K562 (cell line): ENCODE data around the gene ROPN1. TPM values are rescaled to one million over a fixed set of nuclear protein-coding genes. Genes with fewer than 3 reads are reported as not detected.

Experiments
- ATAC-seq: fragments of 200-7000 bp; cut with Tn5 transposase; 3 replicates; pipeline ENCODE4 v1.9.1; 2020; ENCODE audit warnings: moderate library complexity
- BruUV-seq: library from RNA; stranded (reverse); fragments of 400-500 nt; replicated peaks from 2 replicates; lab custom pipeline; 2021; lab: Mats Ljungman, UMichigan
- CTCF ChIA-PET: fragments of 300-600 bp; formaldehyde crosslinking; extraction: SDS; loops from one replicate; lab custom pipeline; 2021; ENCODE audit warnings: low intra/inter-chr PET ratio; lab: Yijun Ruan, JAX
- POLR2A ChIA-PET: fragments of 300-600, 350-650 bp; sonication (Branson Sonifier 250); formaldehyde crosslinking; extraction: SDS; loops from one replicate; lab custom pipeline; 2021; ENCODE audit warnings: antibody characterized with exemption, inconsistent platforms; lab: Yijun Ruan, JAX
- DNase-seq, 4 experiments: peaks; one replicate each; pipeline versions ENCODE4 v3.0.0 to v3.0.0-alpha.2; 2011 to 2018; ENCODE audit warnings: low spot score in 3 of 4, mixed read lengths in 3 of 4; ENCODE audit errors: extremely low read depth in 1 of 4
- FAIRE-seq: peaks from 2 replicates; lab custom pipeline; 2011; peaks lifted over from hg19 to GRCh38; lab: Jason Lieb, UNC
- H2AFZ ChIP-seq: 2 replicates; pipeline ENCODE4 v1.6.0; 2011; ENCODE audit warnings: low read depth, low read length, control low read depth, inconsistent platforms
- H3K27ac ChIP-seq: fragments of 200-600 bp; 3 replicates; pipeline ENCODE4 v1.8.0; 2011; ENCODE audit warnings: low read depth, mild to moderate bottlenecking, control low read depth, inconsistent platforms, low read length, moderate library complexity, mixed read lengths; ENCODE audit errors: extremely low read depth
- H3K27me3 ChIP-seq, 2 experiments: fragments of 300-600 bp in 1 of 2; 2 replicates in 1 of 2; 3 replicates in 1 of 2; pipeline versions ENCODE4 v1.6.0 to v1.8.0; 2011; ENCODE audit warnings: inconsistent platforms in 2 of 2, low read length in 2 of 2, mild to moderate bottlenecking in 1 of 2, mixed read lengths in 1 of 2, moderate library complexity in 1 of 2; ENCODE audit not compliant: control insufficient read depth in 2 of 2, insufficient read depth in 2 of 2
- H3K36me3 ChIP-seq: fragments of 300-600 bp; 3 replicates; pipeline ENCODE4 v1.8.0; 2011; ENCODE audit warnings: mild to moderate bottlenecking, low read length, inconsistent platforms; ENCODE audit not compliant: control insufficient read depth, insufficient read depth
- H3K4me1 ChIP-seq, 2 experiments: fragments of 200-600 bp in 1 of 2; replicated peaks in 1 of 2; 2 replicates in 1 of 2; 3 replicates in 1 of 2; pipeline versions ENCODE4 v1.5.1 to v1.8.0; 2011; ENCODE audit warnings: inconsistent platforms in 2 of 2, low read length in 2 of 2, mild to moderate bottlenecking in 1 of 2, mixed read lengths in 1 of 2, moderate library complexity in 1 of 2; ENCODE audit not compliant: control insufficient read depth in 2 of 2, insufficient read depth in 2 of 2
- H3K4me2 ChIP-seq: 2 replicates; pipeline ENCODE4 v1.6.1; 2011; ENCODE audit warnings: low read length, control low read depth, inconsistent platforms, mixed read lengths; ENCODE audit not compliant: insufficient read depth
- H3K4me3 ChIP-seq: fragments of 200-600 bp; sonication (generic), shearing (Covaris generic); 2 replicates; pipeline ENCODE4 v1.5.1; 2016; ENCODE audit warnings: control low read depth, inconsistent platforms
- H3K79me2 ChIP-seq: fragments of 200-600 bp; 3 replicates; pipeline ENCODE4 v1.8.0; 2011; ENCODE audit warnings: low read length, inconsistent platforms; ENCODE audit not compliant: control insufficient read depth, insufficient read depth
- H3K9ac ChIP-seq, 2 experiments: 2 replicates each; pipeline versions ENCODE4 v1.6.0 to v1.6.1; 2011; ENCODE audit warnings: low read depth in 2 of 2, low read length in 2 of 2, control low read depth in 1 of 2, inconsistent platforms in 1 of 2, mild to moderate bottlenecking in 1 of 2, mixed read lengths in 1 of 2; ENCODE audit not compliant: insufficient read depth in 1 of 2
- H3K9me1 ChIP-seq: one replicate; pipeline ENCODE4 v1.6.0; 2011; ENCODE audit warnings: inconsistent platforms, mild to moderate bottlenecking, low read length, moderate library complexity; ENCODE audit not compliant: control insufficient read depth, insufficient read depth
- H3K9me3 ChIP-seq: replicated peaks from 2 replicates; pipeline ENCODE4 v1.5.1; 2011; ENCODE audit warnings: low read depth, low read length, inconsistent platforms; ENCODE audit not compliant: control insufficient read depth, insufficient read depth
- H4K20me1 ChIP-seq: replicated peaks from 2 replicates; pipeline ENCODE4 v1.6.1; 2011; ENCODE audit warnings: low read length, inconsistent platforms, mixed read lengths; ENCODE audit not compliant: control insufficient read depth, insufficient read depth
- CBFB ChIP-seq: sonication (generic); formaldehyde crosslinking; IDR thresholded peaks from 2 replicates; pipeline ENCODE4 v1.4.0; 2020; ENCODE audit warnings: mild to moderate bottlenecking, missing genetic modification reagents
- CBX3 ChIP-seq, 2 experiments: IDR thresholded peaks; 1 replicate in 1 of 2; 2 replicates in 1 of 2; pipeline ENCODE4 v1.6.1; 2012; ENCODE audit warnings: inconsistent platforms in 2 of 2, low read length in 2 of 2, borderline replicate concordance in 1 of 2, control low read depth in 1 of 2
- CUX1 ChIP-seq: fragments of 200-800 bp; sonication (Bioruptor generic); IDR thresholded peaks from 2 replicates; pipeline ENCODE4 v1.6.1; 2016; ENCODE audit warnings: missing genetic modification characterization, missing compliant biosample characterization
- HES1 ChIP-seq: fragments of 450-650 bp; IDR thresholded peaks from 2 replicates; pipeline ENCODE4 v1.6.1; 2016; ENCODE audit warnings: low read depth, mild to moderate bottlenecking, moderate library complexity
- MLX ChIP-seq, 2 experiments: fragments of 450-650 bp in 1 of 2; sonication (generic) in 1 of 2; formaldehyde crosslinking; conservative IDR thresholded peaks; 2 replicates each; pipeline versions ENCODE4 v1.4.0 to v1.8.1; 2020 to 2022; ENCODE audit warnings: mild to moderate bottlenecking in 1 of 2, missing genetic modification reagents in 1 of 2
- ZBTB33 ChIP-seq: sonication (generic); formaldehyde crosslinking; IDR thresholded peaks from 2 replicates; pipeline ENCODE4 v1.8.1; 2023; ENCODE audit warnings: mild to moderate bottlenecking, missing genetic modification reagents
- ZNF518B ChIP-seq: fragments of 250-450 bp; sonication (Bioruptor Pico); IDR thresholded peaks from 2 replicates; pipeline ENCODE4 v1.5.0; 2021; ENCODE audit warnings: mild to moderate bottlenecking, moderate library complexity
- ZNF57 ChIP-seq: fragments of 450-650 bp; formaldehyde crosslinking; IDR thresholded peaks from 2 replicates; pipeline ENCODE4 v1.4.0; 2020; ENCODE audit warnings: mild to moderate bottlenecking, moderate library complexity
- WGBS: fragments of 100-300 bp; shearing (Covaris generic); methylation state at CpG from one replicate; pipeline ENCODE4 v1.1.6; 2016; ENCODE audit warnings: low coverage, mixed read lengths; ENCODE audit not compliant: insufficient coverage; ENCODE audit errors: missing lambda C conversion rate; 5-methylcytosine and 5-hydroxymethylcytosine counted together
- in situ Hi-C: fragments of 300-500 bp; cut with MboI; formaldehyde crosslinking; loops from 4 replicates; pipeline ENCODE4 v1.15.0; 2018; ENCODE audit warnings: inconsistent platforms, mixed read lengths
- intact Hi-C: fragments of 100-400 bp; cut with micrococcal nuclease; formaldehyde crosslinking; loops from 2 replicates; pipeline ENCODE4 v1.14.2; 2022
- polyA plus RNA-seq, 8 experiments: library from polyadenylated mRNA; depleted of rRNA in 4 of 8; stranded (reverse) in 5 of 8; unstranded in 3 of 8; fragments of >200 nt; fragmentation: Nextera tagmentation in 2 of 8; fragmentation: Illumina TruSeq in 1 of 8; extraction: Ambion mirVana in 2 of 8; extraction: Trizol in 1 of 8; gene quantifications; 2 replicates each; pipeline versions ENCODE4 v1.2.1 to v1.2.3, GENCODE V29; 2011 to 2014; ENCODE audit warnings: inconsistent platforms in 1 of 8, missing spikeins in 1 of 8
- total RNA-seq, 7 experiments: library from RNA; depleted of rRNA in 6 of 7; stranded (reverse); fragments of >200 nt in 6 of 7; fragmentation: Illumina TruSeq in 2 of 7; extraction: Trizol in 2 of 7; gene quantifications; 2 replicates each; pipeline versions ENCODE4 v1.2.1 to v1.2.3, GENCODE V29; 2011 to 2021; ENCODE audit warnings: low replicate concordance in 1 of 7

ROPN1 gene
- total and polyA plus RNA-seq, 9 of the 15 experiments (the other 6 are each of a cell fraction or from before 2014, with no cell fraction given), result not detected

GRCh38 chr3:124035463-124036121, 43.7 kb upstream of the ROPN1 start:
- 0% methylated on average over 1 of the region's 1 CpG for WGBS
- Histone ChIP-seq H3K4me3 (no peak overlapping the region), H2AFZ (no peak overlapping the region), H3K27me3 (peaks cover 0 to 20% of the 10 kb centered on the region in 2 experiments; a peak in 3 of 5 replicates), H3K79me2 (no peaks in the 10 kb centered on the region), H3K27ac (no peak overlapping the region), H3K4me1 (peaks cover 0 to 21% of the 10 kb centered on the region in 2 experiments; a peak in 2 of 5 replicates), H3K9me1 (no peaks in the 10 kb centered on the region), H3K4me2 (no peak overlapping the region), H3K36me3 (no peaks in the 10 kb centered on the region), H3K9me3 (no peaks in the 10 kb centered on the region), H3K9ac (no peak overlapping the region), H4K20me1 (no peaks in the 10 kb centered on the region)
- CTCF ChIA-PET, result no interaction called here
- no TSS peak for BruUV-seq
- POLR2A ChIA-PET, result no interaction called here
- intact Hi-C loops (no loop called here), in situ Hi-C loops (no loop called here)
- FAIRE-seq (no peak), ATAC-seq (no peak), DNase-seq (no peak)
- TF ChIP-seq MLX (CRISPR knock-in tag; conservative IDR thresholded peaks at IDR 0.05) (no peak), ZNF518B (no peak), ZNF57 (no peak), CBX3 (IDR thresholded peaks at IDR 0.05; ENCODE audit: borderline replicate concordance in 1 of 2, low read length in 2 of 2) (no peak), ZBTB33 (CRISPR knock-in tag) (no peak), CUX1 (CRISPR knock-in tag) (no peak), CBFB (CRISPR knock-in tag) (no peak), HES1 (no peak)
